DMS153 treated with DMSO at 0.1 percent for 48 hours (cell line): ENCODE measurements around the gene TMEM41B.

Experiments used
- DNase-seq: peaks from one replicate; lab custom pipeline; 2025; ENCODE audit not compliant: unreplicated experiment; lab: John Stamatoyannopoulos, UW

TMEM41B gene

GRCh38 chr11:9310485-9311090, 3.8 kb downstream of the TMEM41B start:
- DNase-seq: no peak

DNA sequence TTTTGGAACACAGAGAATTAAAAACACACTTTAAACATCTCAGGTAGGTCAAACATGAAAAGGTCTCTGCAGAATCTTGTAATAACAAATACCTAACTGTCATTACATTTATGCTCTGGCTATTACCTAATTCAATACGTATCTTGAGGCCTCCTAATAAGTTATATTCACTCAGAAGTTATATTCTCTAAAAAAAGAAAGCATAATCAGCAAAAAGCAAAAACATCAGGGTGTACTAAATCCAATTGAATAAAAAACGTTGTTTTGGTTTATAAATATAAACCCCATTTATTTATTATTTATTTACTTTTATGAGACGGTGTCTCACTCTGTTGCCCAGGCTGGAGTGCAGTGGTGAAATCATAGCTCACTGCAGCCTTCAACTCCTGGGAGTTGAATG, 10.2 kb downstream of the TMEM41B start:
- DNase-seq: no peak

- no peak for DNase-seq
Observed at GRCh38 chr11:9302448-9302847, 11.9 kb downstream of the TMEM41B start.

- DNase-seq: no peak
Observed at GRCh38 chr11:9301720-9302119, 12.7 kb downstream of the TMEM41B start.

DNA sequence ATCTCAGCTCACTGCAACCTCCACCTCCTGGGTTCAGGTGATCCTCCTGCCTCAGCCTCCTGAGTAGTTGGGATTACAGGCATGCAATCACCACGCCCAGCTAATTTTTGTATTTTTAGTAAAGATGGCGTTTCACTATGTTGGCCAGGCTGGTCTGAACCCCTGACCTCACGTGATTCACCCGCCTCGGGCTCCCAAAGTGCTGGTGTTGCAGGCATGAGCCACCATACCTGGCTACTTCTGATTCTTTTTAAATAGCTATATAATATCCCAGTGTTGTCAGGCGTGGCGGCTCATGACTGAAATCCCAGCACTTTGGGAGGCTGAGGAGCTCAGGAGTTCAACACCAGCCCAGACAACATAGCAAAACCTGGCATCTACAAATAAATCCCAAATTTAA, 20.7 kb downstream of the TMEM41B start:
- DNase-seq: no peak

- DNase-seq: no peak
Observed at GRCh38 chr11:9285850-9286587, 28.4 kb downstream of the TMEM41B start.

GRCh38 chr11:9280655-9281301, 33.6 kb downstream of the TMEM41B start:
- no peak for DNase-seq

DNA sequence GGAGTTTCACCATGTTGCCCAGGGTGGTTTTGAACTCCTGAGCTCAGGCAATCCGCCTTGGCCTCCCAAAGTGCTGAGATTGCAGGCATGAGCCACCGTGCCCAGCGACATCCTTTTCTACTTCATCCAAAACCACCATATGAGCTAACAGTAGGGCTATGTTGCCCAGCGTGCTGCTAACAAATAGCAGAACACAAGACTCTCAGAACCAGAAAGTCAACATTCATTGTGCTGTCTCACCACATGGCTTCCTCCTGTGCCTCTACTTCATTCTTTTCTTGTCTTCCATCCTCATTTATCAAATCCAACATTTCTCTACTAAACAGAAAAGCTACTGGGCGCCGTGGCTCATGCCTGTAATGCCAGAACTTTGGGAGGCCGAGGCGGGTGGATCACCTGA, 37.2 kb downstream of the TMEM41B start:
- DNase-seq: no peak

DNA sequence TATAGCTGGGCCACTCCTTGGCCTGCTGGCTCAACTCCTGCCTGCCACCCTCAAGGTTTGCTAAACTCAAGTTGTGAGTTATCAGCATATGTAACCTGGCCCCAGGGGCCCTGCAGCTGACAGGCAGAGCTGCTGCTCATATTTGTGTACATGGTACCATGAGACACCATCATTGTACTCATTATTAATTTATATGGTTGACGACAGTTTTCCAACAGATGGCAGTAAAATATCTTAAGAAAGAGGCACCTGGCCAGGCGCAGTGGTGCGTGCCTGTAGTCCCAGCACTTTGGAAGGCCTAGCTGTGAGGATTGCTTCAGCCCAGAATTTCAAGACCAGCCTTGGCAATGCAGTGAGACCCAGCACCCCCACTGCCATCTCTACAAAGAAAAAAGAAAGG, 37.8 kb downstream of the TMEM41B start:
- no peak for DNase-seq

GRCh38 chr11:9274499-9275258, 39.7 kb downstream of the TMEM41B start:
- no peak for DNase-seq

- DNase-seq: no peak
Observed at GRCh38 chr11:9273376-9274336, 40.7 kb downstream of the TMEM41B start.

DNA sequence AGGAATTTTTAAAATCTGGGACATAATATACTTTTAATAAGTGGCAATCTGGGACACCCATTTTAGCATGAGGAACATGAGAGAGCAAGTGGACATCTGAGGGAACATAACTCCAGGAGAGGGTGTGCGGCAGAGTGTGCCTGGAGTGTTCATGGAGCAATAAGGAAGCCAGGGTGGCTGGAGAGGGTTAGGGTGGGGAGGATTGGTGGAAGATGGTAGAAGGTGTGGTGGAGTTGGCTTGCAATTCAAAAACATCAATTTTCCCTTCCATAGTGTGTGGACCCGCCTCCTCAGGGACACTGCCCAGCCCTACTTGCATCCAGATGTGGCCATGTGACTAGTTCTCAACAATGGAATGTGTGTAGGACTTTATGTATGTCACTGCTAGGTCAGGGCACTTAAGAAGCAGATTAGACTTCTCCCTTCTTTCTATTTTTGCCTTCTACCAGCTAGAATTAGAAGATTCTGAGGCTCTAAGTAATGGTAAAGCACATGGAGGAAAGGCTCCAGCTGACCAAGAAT, 44.8 kb downstream of the TMEM41B start:
- no peak for DNase-seq

- DNase-seq: no peak
Observed at GRCh38 chr11:9267680-9268079, 46.7 kb downstream of the TMEM41B start.

DNA sequence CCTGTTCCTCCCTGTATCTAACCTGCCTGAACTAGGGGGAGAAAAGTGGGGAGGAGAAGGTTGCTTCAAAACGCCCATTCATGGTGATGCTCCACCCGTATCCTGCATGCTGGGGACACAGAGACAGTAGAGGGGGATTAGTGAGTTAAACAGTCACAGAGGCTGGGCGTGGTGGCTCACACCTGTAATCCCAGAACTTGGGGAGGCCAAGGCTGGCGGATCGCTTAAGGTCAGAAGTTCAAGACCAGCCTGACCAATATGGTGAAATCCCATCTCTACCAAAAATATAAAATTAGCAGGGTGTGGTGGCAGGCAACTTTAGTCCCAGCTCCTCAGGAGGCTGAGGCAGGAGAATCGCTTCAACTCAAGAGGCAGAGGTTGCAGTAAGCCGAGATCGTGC, 47.5 kb downstream of the TMEM41B start:
- DNase-seq: no peak

DNA sequence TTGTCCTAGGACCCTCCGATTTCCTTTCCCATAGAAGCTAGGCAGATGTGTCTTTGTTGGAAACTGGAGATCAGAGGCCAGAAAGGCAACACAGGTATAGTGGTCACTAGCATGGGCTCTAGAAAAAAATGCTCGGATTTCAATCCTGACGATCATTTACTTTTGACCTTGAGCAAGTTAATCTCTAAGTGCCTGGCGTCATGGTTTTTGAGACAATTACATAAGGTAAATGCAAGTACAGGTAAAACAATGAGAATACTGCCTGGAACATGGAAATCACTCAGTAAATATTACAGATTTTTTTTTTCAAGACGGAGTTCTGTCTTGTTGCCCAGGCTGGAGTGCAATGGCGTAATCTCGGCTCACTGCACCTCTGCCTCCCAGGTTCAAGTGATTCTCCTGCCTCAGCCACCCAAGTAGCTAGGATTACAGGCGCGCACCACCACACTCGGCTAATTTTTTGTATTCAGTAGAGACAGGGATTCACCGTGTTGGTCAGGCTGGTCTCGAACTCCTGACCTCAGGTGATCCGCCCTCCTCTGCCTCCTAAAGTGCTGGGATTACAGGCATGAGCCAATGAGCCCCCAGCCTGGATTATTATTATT, 48.2 kb downstream of the TMEM41B start:
- no peak for DNase-seq

GRCh38 chr11:9265211-9266131, 48.9 kb downstream of the TMEM41B start, which contains the start of gene DENND5A:
TSS of gene DENND5A (minus strand) at chr11:9265350. CDS start at chr11:9265069, 281 bp downstream.
- DNase-seq: peak; percentile 39

DNA sequence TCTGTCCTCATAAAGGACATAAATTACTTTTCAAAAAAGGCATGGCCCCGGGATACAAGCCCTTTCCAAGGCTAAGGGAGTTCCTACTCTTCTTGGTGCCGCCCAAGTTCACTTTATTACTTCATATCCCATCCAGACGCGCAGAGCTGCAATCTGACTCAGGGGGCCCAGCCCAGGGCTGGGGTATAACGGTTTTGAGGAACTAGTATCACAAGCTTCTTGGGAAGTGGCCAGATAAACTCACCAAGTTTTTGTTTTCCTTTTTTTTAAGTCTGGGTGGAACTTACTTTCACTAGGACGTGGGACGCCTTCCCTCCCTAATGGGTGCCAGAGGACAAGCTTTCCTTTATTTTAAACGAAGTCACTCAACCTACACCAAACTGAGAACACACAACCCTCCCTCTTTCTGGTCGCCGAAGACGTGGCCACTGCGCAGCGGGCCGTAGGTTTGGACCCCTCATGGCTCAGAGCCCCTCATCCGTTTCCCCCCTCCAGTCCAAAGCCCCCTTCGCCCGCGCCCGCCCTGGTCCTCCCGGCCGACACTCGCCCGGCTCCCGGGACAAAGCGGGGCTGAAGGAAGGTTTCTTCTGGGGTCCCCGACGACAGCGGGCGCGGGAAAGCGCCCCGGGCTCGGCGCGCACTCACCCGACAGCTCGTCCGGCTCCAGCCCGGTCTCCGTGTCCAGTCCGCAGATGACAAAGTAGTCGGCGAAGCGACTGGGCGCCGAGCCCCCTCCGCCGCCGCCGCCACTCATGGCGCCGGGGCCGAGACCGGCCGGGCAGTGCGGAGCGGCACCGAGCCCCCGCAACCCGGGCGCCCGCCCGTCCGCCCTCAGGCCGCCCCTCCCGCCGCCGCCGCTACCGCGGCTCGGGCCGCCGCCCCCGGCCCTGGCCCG, 49.8 kb downstream of the TMEM41B start:
- no peak for DNase-seq
